Spleen (tissue), 11 donors: Measurements from ENCODE around the gene POGZ. TPM values are rescaled to one million over a fixed set of nuclear protein-coding genes. Genes with fewer than 3 reads are reported as not detected.
A peak's percentile ranks its signal among the peaks of the same experiment; 100 is the strongest.

Experiments
- DNase-seq: peaks from one replicate; pipeline ENCODE4 v3.0.0-alpha.2; 2020
- H3K27ac ChIP-seq, 8 donors: fragments of 200-600 bp; sonication (generic) in 7 of 8; 1 replicate in 4 of 8; 2 replicates in 4 of 8; pipeline versions ENCODE4 v1.5.0 to v1.8.0; 2016 to 2021; ENCODE audit warnings: inconsistent platforms in 4 of 8, mild to moderate bottlenecking in 4 of 8, moderate library complexity in 1 of 8
- H3K27me3 ChIP-seq, 7 donors: fragments of 200-600 bp; sonication (generic) in 6 of 7; replicated peaks in 1 of 7; 1 replicate in 4 of 7; 2 replicates in 3 of 7; pipeline versions ENCODE4 v1.5.0 to v1.8.0; 2016 to 2021; ENCODE audit warnings: inconsistent platforms in 3 of 7, mild to moderate bottlenecking in 1 of 7
- H3K36me3 ChIP-seq, 6 donors: fragments of 200-600 bp; sonication (generic) in 5 of 6; 1 replicate in 4 of 6; 2 replicates in 2 of 6; pipeline versions ENCODE4 v1.5.0 to v1.8.0; 2016 to 2021; ENCODE audit warnings: inconsistent platforms in 2 of 6
- H3K4me1 ChIP-seq, 6 donors: fragments of 200-600 bp; sonication (generic) in 5 of 6; 1 replicate in 3 of 6; 2 replicates in 3 of 6; pipeline versions ENCODE4 v1.5.0 to v1.8.0; 2016 to 2021; ENCODE audit warnings: inconsistent platforms in 3 of 6
- H3K4me3 ChIP-seq, 8 donors: fragments of 200-600 bp; sonication (generic) in 7 of 8; 1 replicate in 4 of 8; 2 replicates in 4 of 8; pipeline versions ENCODE4 v1.5.0 to v1.8.0; 2016 to 2021; ENCODE audit warnings: inconsistent platforms in 4 of 8, mild to moderate bottlenecking in 4 of 8, moderate library complexity in 2 of 8
- H3K9me3 ChIP-seq, 8 donors: fragments of 200-600 bp; sonication (generic) in 7 of 8; 1 replicate in 4 of 8; 2 replicates in 4 of 8; pipeline versions ENCODE4 v1.5.0 to v1.8.0; 2016 to 2021; ENCODE audit warnings: inconsistent platforms in 4 of 8
- POLR2A ChIP-seq, 3 donors: fragments of 450-650 bp; IDR thresholded peaks; one replicate each; pipeline ENCODE4 v1.5.1; 2017; ENCODE audit warnings: antibody characterized with exemption in 3 of 3, mild to moderate bottlenecking in 1 of 3
- POLR2AphosphoS5 ChIP-seq, 3 donors: sonication (generic); formaldehyde crosslinking; IDR thresholded peaks; one replicate each; pipeline ENCODE4 v1.5.1; 2017; ENCODE audit warnings: antibody characterized with exemption in 3 of 3
- WGBS, 5 donors: extraction: QIAGEN DNeasy Blood & Tissue Kit in 3 of 5; methylation state at CpG; one replicate each; pipeline versions ENCODE4 v1.1.5 to v1.1.7; 2013 to 2018; 5-methylcytosine and 5-hydroxymethylcytosine counted together
- intact Hi-C: fragments of 100-400 bp; cut with DNase I; formaldehyde crosslinking; loops from one replicate; pipeline ENCODE4 v1.15.0; 2023; ENCODE audit warnings: low total_unique reads
- polyA plus RNA-seq, 3 donors: library from polyadenylated mRNA; stranded (reverse); fragments of 200-250 nt; gene quantifications; one replicate each; pipeline ENCODE4 v1.2.1, GENCODE V29; 2013
- total RNA-seq, 7 donors: library from RNA; depleted of rRNA in 3 of 7; stranded (reverse); fragments of >200 nt in 3 of 7; fragmentation: NEBNext Ultra II Directional in 4 of 7; extraction: Animal tissue kit (Norgen Biotek cat#: 25700) in 4 of 7; gene quantifications; one replicate each; pipeline versions ENCODE4 v1.1.0 to v1.2.1, GENCODE V29; 2016 to 2021
- TF ChIP-seq, protein P1 (sequence below), 11 experiments: fragments of 200-600 bp in 7 of 11; fragments of 450-650 bp in 4 of 11; sonication (generic) in 4 of 11; IDR thresholded peaks in 8 of 11; conservative IDR thresholded peaks in 3 of 11; 1 replicate in 7 of 11; 2 replicates in 4 of 11; pipeline versions ENCODE4 v1.4.0 to v1.8.0; 2016 to 2021; ENCODE audit warnings: antibody characterized with exemption in 11 of 11, inconsistent platforms in 4 of 11, mild to moderate bottlenecking in 1 of 11
- donor health status: healthy with polysubstance abuse.
- donor health status: DM: no; HTN: no; CAD: no; lungs with moderate emphysema.
- donor health status: DM: no; HTN: no; CAD: no.
- donor health status: Bipolar disorder and iron deficiency.
- donor health status: healthy.
- donor health status: DM: no; HTN: no; CAD: no.
- donor health status: DM: yes; HTN: yes; CAD: no.

The POGZ gene
- total and polyA plus RNA-seq, 10 donors, result 12.9 to 133 (median 82.6) TPM

GRCh38 chr1:151502859-151503780, 43.8 kb upstream of the POGZ start:
- no peaks in the 10 kb centered on the region for H3K4me1 ChIP-seq
- no peaks in the 10 kb centered on the region for H3K9me3 ChIP-seq
- 64 to 78% (median 68%) methylated on average over 7 of the region's 7 CpGs for WGBS, 5 donors
- TF ChIP-seq, protein P1, sequence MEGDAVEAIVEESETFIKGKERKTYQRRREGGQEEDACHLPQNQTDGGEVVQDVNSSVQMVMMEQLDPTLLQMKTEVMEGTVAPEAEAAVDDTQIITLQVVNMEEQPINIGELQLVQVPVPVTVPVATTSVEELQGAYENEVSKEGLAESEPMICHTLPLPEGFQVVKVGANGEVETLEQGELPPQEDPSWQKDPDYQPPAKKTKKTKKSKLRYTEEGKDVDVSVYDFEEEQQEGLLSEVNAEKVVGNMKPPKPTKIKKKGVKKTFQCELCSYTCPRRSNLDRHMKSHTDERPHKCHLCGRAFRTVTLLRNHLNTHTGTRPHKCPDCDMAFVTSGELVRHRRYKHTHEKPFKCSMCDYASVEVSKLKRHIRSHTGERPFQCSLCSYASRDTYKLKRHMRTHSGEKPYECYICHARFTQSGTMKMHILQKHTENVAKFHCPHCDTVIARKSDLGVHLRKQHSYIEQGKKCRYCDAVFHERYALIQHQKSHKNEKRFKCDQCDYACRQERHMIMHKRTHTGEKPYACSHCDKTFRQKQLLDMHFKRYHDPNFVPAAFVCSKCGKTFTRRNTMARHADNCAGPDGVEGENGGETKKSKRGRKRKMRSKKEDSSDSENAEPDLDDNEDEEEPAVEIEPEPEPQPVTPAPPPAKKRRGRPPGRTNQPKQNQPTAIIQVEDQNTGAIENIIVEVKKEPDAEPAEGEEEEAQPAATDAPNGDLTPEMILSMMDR (IDR thresholded peaks at IDR 0.05 in 8 of 11, conservative IDR thresholded peaks at IDR 0.05 in 3 of 11), result no peak
- no peak for TF ChIP-seq POLR2A (IDR thresholded peaks at IDR 0.05)
- TF ChIP-seq POLR2AphosphoS5 (IDR thresholded peaks at IDR 0.05), result no peak
- H3K27me3 ChIP-seq, result no peaks in the 10 kb centered on the region
- no peak for DNase-seq
- no peak overlapping the region for H3K27ac ChIP-seq
- no peak overlapping the region for H3K4me3 ChIP-seq
- no peaks in the 10 kb centered on the region for H3K36me3 ChIP-seq
- intact Hi-C loops, result no loop called here

GRCh38 chr1:151502035-151502700, 42.9 kb upstream of the POGZ start:
- intact Hi-C loops, result no loop called here
- H3K27me3 ChIP-seq, result no peaks in the 10 kb centered on the region

GRCh38 chr1:151501474-151501873, 42.2 kb upstream of the POGZ start:
- no peak for DNase-seq
- no peak overlapping the region for H3K27ac ChIP-seq
- no peaks in the 10 kb centered on the region for H3K4me1 ChIP-seq
- WGBS, 5 donors, result 66 to 80% (median 78%) methylated on average over 9 to 10 of the region's 10 CpGs
- intact Hi-C loops, result no loop called here
- no peaks in the 10 kb centered on the region for H3K36me3 ChIP-seq
- H3K27me3 ChIP-seq, result no peaks in the 10 kb centered on the region
- no peak overlapping the region for H3K4me3 ChIP-seq
- H3K9me3 ChIP-seq, result no peaks in the 10 kb centered on the region
- TF ChIP-seq, protein P1 (IDR thresholded peaks at IDR 0.05 in 8 of 11, conservative IDR thresholded peaks at IDR 0.05 in 3 of 11), result peak in 2 of 11 experiments; percentile 5 to 18
- TF ChIP-seq POLR2AphosphoS5 (IDR thresholded peaks at IDR 0.05) (no peak), POLR2A (IDR thresholded peaks at IDR 0.05) (no peak)

More at GRCh38 chr1:151502035-151502700, 42.9 kb upstream of the POGZ start:
- TF ChIP-seq POLR2AphosphoS5 (IDR thresholded peaks at IDR 0.05) (no peak), POLR2A (IDR thresholded peaks at IDR 0.05) (no peak)
- TF ChIP-seq, protein P1 (IDR thresholded peaks at IDR 0.05 in 8 of 11, conservative IDR thresholded peaks at IDR 0.05 in 3 of 11), result no peak
- H3K9me3 ChIP-seq, result no peaks in the 10 kb centered on the region
- no peak overlapping the region for H3K4me3 ChIP-seq
- no peaks in the 10 kb centered on the region for H3K36me3 ChIP-seq
- no peak for DNase-seq
- no peaks in the 10 kb centered on the region for H3K4me1 ChIP-seq
- WGBS, 5 donors, result 64 to 82% (median 80%) methylated on average over 5 of the region's 5 CpGs
- H3K27ac ChIP-seq, result no peak overlapping the region

DNA sequence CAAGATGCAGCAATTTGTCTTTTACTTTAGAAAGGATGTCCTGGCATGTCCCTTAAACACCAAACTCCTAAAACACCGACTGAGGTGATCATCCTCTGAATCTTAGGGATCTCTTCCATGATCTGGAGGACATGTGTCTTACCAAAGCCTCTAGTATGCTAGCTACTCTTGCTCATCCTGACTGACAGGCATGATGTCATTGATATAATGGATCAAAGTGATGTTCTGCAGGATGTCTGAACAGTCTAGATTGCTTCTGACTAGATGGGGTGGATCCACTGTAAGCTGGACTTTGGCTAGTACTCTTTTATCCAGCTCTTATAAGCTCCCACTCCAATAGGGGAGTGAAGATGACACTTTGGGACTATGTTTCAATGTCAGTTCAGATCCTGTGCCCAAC, 40.6 kb upstream of the POGZ start:
- no peaks in the 10 kb centered on the region for H3K9me3 ChIP-seq
- 85 to 93% (median 89%) methylated on average over 1 of the region's 1 CpG for WGBS, 5 donors
- intact Hi-C loops, result no loop called here
- H3K27me3 ChIP-seq, result no peaks in the 10 kb centered on the region
- no peak overlapping the region for H3K27ac ChIP-seq
- no peak overlapping the region for H3K4me3 ChIP-seq
- H3K4me1 ChIP-seq, result no peaks in the 10 kb centered on the region
- no peaks in the 10 kb centered on the region for H3K36me3 ChIP-seq
- DNase-seq, result no peak
- TF ChIP-seq POLR2AphosphoS5 (IDR thresholded peaks at IDR 0.05) (no peak), POLR2A (IDR thresholded peaks at IDR 0.05) (no peak)
- TF ChIP-seq, protein P1 (IDR thresholded peaks at IDR 0.05 in 8 of 11, conservative IDR thresholded peaks at IDR 0.05 in 3 of 11), result no peak
